Epithelial cell of proximal tubule (primary cell): ENCODE measurements around the gene GAB2. TPM values are rescaled to one million over a fixed set of nuclear protein-coding genes. Genes with fewer than 3 reads are reported as not detected.

Source experiments
- DNase-seq: peaks from one replicate; pipeline ENCODE4 v3.0.0-alpha.2; 2011; ENCODE audit warnings: low read depth
- H3K4me3 ChIP-seq: 2 replicates; pipeline ENCODE4 v1.5.1; 2011; ENCODE audit warnings: low read depth, mild to moderate bottlenecking, low read length
- CTCF ChIP-seq: conservative IDR thresholded peaks from 2 replicates; pipeline ENCODE4 v1.5.1; 2012; ENCODE audit warnings: low read depth, mild to moderate bottlenecking, low read length
- total RNA-seq: library from RNA; depleted of rRNA; stranded (reverse); fragments of >200 nt; gene quantifications from 2 replicates; pipeline ENCODE4 v1.2.3, GENCODE V29; 2015

GAB2 gene
- total RNA-seq, 1 donor from 2014 or later: 15.0 TPM

DNA sequence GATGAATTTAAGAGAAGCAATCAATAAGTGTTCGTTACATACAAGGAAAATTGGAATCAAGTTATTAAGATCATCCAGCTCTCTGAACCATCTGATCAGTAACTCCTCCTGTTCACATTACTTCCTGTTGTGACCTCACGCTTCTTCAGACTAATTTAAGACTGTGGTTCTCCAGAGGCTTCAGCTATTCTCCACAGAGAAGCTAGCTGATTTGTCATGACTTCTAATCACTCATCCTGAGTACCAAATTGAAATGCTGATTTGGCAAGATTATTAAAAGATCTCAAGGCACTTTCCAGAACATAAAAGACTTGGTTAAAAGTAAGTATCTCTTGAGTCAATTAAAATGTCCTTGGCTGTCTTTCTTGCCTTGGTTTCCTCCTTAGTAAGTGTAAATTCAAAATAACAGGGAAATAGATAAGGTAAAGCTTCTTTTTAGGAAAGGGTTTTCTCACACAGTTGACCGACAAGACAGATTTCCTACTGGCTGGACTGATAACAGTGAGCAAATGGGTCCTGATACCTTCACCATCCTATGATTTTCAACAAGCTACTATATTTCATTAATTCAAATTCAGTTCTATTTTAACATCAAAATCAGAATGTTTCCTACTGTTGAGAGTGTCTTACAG is 38.5 kb downstream of the GAB2 start:
- H3K4me3 ChIP-seq: no peak overlapping the region
- TF ChIP-seq CTCF: no peak
- DNase-seq: no peak

DNA sequence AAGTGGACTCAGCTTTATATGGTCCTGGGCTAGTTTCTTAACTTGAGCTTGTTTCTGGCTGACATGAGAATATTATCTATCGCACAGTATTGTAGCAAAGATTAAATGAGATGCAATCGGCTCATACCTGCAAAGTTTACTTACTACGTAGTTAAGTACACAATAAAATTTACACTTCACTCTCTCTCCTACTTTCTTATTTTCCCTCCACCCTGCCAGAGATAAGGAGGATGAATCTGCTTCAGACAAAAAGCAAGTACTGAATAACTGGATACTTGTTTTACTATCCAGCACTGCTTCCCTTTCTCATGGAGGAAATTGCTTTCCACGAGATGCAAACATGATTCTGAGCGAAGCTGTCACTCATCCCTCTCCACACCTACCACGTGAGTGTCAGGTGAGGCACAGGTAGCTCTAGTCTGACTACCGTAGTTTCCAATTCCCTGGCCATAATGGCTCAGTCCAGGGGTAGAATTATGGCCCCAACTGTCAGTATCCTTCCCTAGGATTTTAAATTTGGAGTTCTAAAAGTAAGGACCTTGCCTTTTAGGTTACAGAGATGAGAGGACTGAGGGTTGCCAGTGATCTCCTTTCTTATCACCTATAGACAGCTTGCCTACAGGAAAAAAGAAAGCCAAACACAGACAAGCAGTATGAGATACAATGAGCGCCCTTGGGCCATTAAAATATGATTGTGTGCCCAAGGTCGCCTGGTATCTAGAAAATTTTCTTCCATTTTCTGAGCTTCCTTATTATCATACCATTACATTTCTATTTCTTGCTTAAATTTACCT is 39.8 kb downstream of the GAB2 start:
- DNase-seq: no peak
- no peak for TF ChIP-seq CTCF

GRCh38 chr11:78376858-78377257 is 40.8 kb downstream of the GAB2 start:
- no peak for DNase-seq
- no peak for TF ChIP-seq CTCF
- no peak overlapping the region for H3K4me3 ChIP-seq

More for the DNA sequence above, 39.8 kb downstream of the GAB2 start:
- no peak overlapping the region for H3K4me3 ChIP-seq

DNA sequence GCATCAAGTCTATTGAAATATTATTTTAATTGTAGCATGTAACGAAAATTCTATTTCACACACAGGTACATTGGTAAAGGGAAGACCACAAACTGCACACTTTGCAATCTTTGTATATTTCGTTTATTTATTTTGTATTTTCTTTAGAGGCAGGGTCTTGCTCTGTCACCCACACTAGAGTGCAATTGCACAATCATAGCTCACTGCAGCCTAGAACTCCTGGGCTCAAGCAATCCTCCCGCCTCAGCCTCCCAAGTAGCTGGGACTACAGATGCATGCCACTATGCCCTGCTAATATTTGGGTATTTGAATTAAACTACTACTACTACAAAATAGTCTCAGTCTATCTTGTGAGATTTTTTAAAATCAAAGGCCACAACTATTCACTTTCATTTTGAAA is 42.7 kb downstream of the GAB2 start:
- DNase-seq: no peak
- no peak for TF ChIP-seq CTCF
- no peak overlapping the region for H3K4me3 ChIP-seq

GRCh38 chr11:78373689-78374088 is 43.9 kb downstream of the GAB2 start:
- no peak for DNase-seq
- TF ChIP-seq CTCF: no peak
- H3K4me3 ChIP-seq: no peak overlapping the region

DNA sequence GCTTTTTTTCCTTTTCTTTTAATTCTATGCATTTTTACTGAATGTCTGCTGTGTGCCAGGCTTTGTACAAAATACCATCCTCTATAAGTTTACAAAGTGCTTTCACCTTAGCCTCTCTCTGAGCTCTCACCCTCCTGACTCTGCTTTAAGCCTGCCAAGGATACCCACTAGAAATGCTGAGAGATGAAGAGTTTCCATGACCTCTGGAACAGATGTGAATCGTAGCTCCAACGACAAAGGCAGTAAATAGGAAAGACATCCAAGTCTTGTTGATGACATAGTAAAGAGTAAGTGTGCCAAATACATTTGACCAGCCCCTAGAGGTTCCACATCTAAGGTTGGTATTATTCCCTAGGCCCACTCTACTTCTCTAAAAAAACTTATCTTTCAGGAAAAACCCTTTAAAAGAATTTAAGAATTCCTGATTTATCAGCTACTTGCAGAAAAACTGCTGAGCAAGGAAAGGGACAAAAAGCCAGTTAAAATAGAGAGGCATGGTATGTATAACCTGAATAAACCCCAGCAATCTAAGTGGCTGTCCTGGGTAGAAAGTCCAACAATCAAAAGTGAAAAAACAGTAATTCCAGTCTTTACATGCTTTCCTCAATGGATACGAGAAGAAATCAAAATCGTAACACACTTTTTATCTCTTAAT is 45.4 kb downstream of the GAB2 start:
- no peak for DNase-seq
- H3K4me3 ChIP-seq: no peak overlapping the region
- TF ChIP-seq CTCF: no peak
